Nephron progenitor cell (in vitro differentiated cells): ENCODE data around the gene SLC16A11.

Experiments used
- DNase-seq: peaks from one replicate; pipeline ENCODE4 v3.0.0; 2021
- H3K27ac Mint-ChIP-seq: 2 replicates; pipeline ENCODE4 v1.8.0; 2021; ENCODE audit warnings: mild to moderate bottlenecking, moderate library complexity, mixed read lengths
- H3K27me3 Mint-ChIP-seq: 2 replicates; pipeline ENCODE4 v1.8.0; 2021; ENCODE audit warnings: mild to moderate bottlenecking, low read depth, mixed read lengths; ENCODE audit not compliant: poor library complexity
- H3K36me3 Mint-ChIP-seq: 2 replicates; pipeline ENCODE4 v1.8.0; 2021; ENCODE audit warnings: low read depth, mixed read lengths
- H3K4me1 Mint-ChIP-seq: 2 replicates; pipeline ENCODE4 v1.8.0; 2021; ENCODE audit warnings: mixed read lengths
- H3K4me3 Mint-ChIP-seq: 2 replicates; pipeline ENCODE4 v1.8.0; 2021; ENCODE audit warnings: mild to moderate bottlenecking, moderate library complexity, mixed read lengths
- H3K9me3 Mint-ChIP-seq: 2 replicates; pipeline ENCODE4 v1.8.0; 2021; ENCODE audit warnings: mild to moderate bottlenecking, moderate library complexity, mixed read lengths
- TF ChIP-seq, protein P1 (sequence below): fragments of 200-600 bp; sonication (generic); IDR thresholded peaks from 2 replicates; pipeline ENCODE4 v1.5.0; 2021; ENCODE audit warnings: antibody characterized with exemption

The SLC16A11 gene

DNA sequence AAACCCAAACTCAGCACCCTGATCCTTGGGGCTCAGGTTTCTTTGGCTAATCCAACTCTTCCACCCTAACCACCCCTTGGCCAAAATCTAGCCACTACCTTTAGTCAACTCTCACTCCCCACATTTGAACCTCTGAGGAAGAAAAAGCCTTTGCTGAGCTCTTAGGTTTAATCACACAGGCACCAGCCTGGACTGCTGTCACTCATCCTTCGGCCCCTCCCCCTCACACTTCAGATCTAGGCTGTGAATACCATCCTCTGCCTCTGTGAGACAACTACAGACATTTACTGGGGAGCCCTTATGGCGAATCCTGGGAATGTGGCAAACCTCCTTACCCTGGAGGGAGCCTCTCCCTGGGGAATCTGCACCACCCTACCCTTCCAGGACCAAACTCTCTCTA, 36.7 kb downstream of the SLC16A11 start:
- Mint-ChIP-seq H3K4me3 (no peak overlapping the region), H3K4me1 (peaks cover 26% of the 10 kb centered on the region), H3K27me3 (no peaks in the 10 kb centered on the region), H3K36me3 (peaks cover 2% of the 10 kb centered on the region), H3K27ac (peak overlapping the region; percentile 83), H3K9me3 (no peaks in the 10 kb centered on the region)
- TF ChIP-seq, protein P1, sequence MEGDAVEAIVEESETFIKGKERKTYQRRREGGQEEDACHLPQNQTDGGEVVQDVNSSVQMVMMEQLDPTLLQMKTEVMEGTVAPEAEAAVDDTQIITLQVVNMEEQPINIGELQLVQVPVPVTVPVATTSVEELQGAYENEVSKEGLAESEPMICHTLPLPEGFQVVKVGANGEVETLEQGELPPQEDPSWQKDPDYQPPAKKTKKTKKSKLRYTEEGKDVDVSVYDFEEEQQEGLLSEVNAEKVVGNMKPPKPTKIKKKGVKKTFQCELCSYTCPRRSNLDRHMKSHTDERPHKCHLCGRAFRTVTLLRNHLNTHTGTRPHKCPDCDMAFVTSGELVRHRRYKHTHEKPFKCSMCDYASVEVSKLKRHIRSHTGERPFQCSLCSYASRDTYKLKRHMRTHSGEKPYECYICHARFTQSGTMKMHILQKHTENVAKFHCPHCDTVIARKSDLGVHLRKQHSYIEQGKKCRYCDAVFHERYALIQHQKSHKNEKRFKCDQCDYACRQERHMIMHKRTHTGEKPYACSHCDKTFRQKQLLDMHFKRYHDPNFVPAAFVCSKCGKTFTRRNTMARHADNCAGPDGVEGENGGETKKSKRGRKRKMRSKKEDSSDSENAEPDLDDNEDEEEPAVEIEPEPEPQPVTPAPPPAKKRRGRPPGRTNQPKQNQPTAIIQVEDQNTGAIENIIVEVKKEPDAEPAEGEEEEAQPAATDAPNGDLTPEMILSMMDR = no peak
- DNase-seq = no peak

GRCh38 chr17:7005716-7006115, 38.2 kb downstream of the SLC16A11 start:
- TF ChIP-seq, protein P1 = no peak
- Mint-ChIP-seq H3K4me1 (peaks cover 12% of the 10 kb centered on the region), H3K4me3 (no peak overlapping the region), H3K27me3 (no peaks in the 10 kb centered on the region), H3K9me3 (no peaks in the 10 kb centered on the region), H3K27ac (no peak overlapping the region), H3K36me3 (peaks cover 12% of the 10 kb centered on the region)
- DNase-seq = no peak

DNA sequence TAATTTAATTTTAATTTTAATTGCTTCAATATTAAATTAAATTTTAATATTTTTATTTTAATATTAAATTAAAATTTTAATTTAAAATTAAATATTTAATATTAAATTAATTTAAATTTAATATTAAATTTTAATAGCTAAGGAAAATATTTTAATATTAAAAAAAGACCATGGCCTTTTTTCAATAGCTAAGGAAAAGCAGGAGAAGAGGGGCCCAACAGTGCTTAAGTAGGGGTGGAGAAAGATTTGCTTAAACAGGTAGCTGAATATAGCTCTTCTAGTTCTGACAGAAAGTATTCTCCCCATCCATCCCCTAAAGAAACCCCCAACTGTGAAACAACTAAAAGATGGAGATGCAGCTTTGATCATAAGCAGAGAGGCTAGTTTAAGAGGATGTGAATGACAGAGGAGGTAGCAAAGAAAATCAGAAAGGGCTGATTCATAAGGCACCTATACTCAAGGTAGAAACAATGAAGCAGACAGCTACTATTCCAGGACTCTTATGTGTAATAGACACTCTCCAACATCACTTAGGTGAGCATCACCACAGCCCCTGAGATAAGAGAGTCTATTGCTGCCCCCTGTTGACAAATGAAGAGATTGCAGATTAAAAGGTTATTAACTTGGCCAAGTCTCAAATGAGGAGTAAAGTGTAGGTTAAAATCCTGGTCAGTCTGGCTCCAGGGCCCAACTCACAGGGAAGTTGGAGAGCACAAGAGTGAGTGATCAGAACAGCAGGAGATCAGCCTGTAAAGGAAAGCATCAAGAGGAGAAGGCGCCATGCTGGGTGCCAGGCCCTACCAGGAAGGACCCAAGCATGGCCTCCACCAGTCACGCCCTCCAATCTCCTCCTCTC, 39.3 kb downstream of the SLC16A11 start:
- DNase-seq = no peak

GRCh38 chr17:7003745-7004144, 40.1 kb downstream of the SLC16A11 start:
- Mint-ChIP-seq H3K4me3 (no peak overlapping the region), H3K36me3 (peaks cover 23% of the 10 kb centered on the region), H3K9me3 (no peaks in the 10 kb centered on the region), H3K4me1 (no peaks in the 10 kb centered on the region), H3K27me3 (no peaks in the 10 kb centered on the region), H3K27ac (no peak overlapping the region)
- DNase-seq = no peak
- TF ChIP-seq, protein P1 = no peak

More for the DNA sequence above, 39.3 kb downstream of the SLC16A11 start:
- TF ChIP-seq, protein P1 = peak; percentile 70
- Mint-ChIP-seq H3K36me3 (peaks cover 17% of the 10 kb centered on the region), H3K4me3 (no peak overlapping the region), H3K4me1 (peaks cover 1% of the 10 kb centered on the region), H3K27ac (no peak overlapping the region), H3K27me3 (no peaks in the 10 kb centered on the region), H3K9me3 (no peaks in the 10 kb centered on the region)

- H3K4me3 Mint-ChIP-seq = no peak overlapping the region
- H3K4me1 Mint-ChIP-seq = no peaks in the 10 kb centered on the region
- no peak overlapping the region for H3K27ac Mint-ChIP-seq
- TF ChIP-seq, protein P1 = no peak
- H3K36me3 Mint-ChIP-seq = peaks cover 35% of the 10 kb centered on the region
- H3K27me3 Mint-ChIP-seq = no peaks in the 10 kb centered on the region
- no peak for DNase-seq
- H3K9me3 Mint-ChIP-seq = no peaks in the 10 kb centered on the region
These were observed 41.4 kb downstream of the SLC16A11 start for GRCh38 chr17:7002288-7003047.
